Activated CD8-positive, alpha-beta T cell treated with anti-CD3 and anti-CD28 coated beads, Interleukin-2, amount 10 ng/mL, durations not matched to agents 7 days and 5 days (primary cell): Measurements from ENCODE around the gene GLYATL3. TPM values are rescaled to one million over a fixed set of nuclear protein-coding genes. Genes with fewer than 3 reads are reported as not detected.
"Not testable (repeated sequence)": the region's sequence is repeated elsewhere in the genome, so short reads cannot be mapped to it uniquely, and the experiment has no call there.

Experiments used
- ATAC-seq: fragments of 150-1000 bp; cut with Tn5 transposase; one replicate; pipeline ENCODE4 v1.10.0; 2021; ENCODE audit warnings: moderate library complexity
- CTCF ChIA-PET: fragments of 350-600 bp; sonication (Branson Sonifier 250); formaldehyde crosslinking; loops from one replicate; lab custom pipeline; 2021; ENCODE audit warnings: antibody characterized with exemption; lab: Charles Lee
- POLR2A ChIA-PET: fragments of 350-600 bp; sonication (Branson Sonifier 250); formaldehyde crosslinking; loops from one replicate; lab custom pipeline; 2021; ENCODE audit warnings: antibody characterized with exemption; lab: Charles Lee
- DNase-seq: peaks from one replicate; pipeline ENCODE4 v3.0.0-alpha.2; 2020
- H3K27ac Mint-ChIP-seq: one replicate; pipeline ENCODE4 v1.8.0; 2021; ENCODE audit warnings: mild to moderate bottlenecking, mixed read lengths
- H3K27me3 Mint-ChIP-seq: one replicate; pipeline ENCODE4 v1.8.0; 2021; ENCODE audit warnings: low read depth, mixed read lengths
- H3K36me3 Mint-ChIP-seq: one replicate; pipeline ENCODE4 v1.8.0; 2021; ENCODE audit warnings: low read depth, mixed read lengths
- H3K4me1 Mint-ChIP-seq: one replicate; pipeline ENCODE4 v1.8.0; 2021; ENCODE audit warnings: low read depth, mixed read lengths
- H3K4me3 Mint-ChIP-seq: one replicate; pipeline ENCODE4 v1.8.0; 2021; ENCODE audit warnings: mild to moderate bottlenecking, mixed read lengths
- H3K9me3 Mint-ChIP-seq: one replicate; pipeline ENCODE4 v1.8.0; 2022; ENCODE audit warnings: mixed read lengths; ENCODE audit not compliant: insufficient read depth
- total RNA-seq, 2 experiments: library from RNA; stranded (reverse); gene quantifications; one replicate each; pipeline ENCODE4 v1.2.3, GENCODE V29; 2021

GLYATL3 gene
- total RNA-seq, 2 experiments from 2014 or later = not detected

GRCh38 chr6:49479308-49479970 lies 20.3 kb upstream of the GLYATL3 start:
- Mint-ChIP-seq H3K9me3 (no peaks in the 10 kb centered on the region), H3K27ac (no peak overlapping the region), H3K4me1 (no peaks in the 10 kb centered on the region), H3K4me3 (no peak overlapping the region), H3K27me3 (no peaks in the 10 kb centered on the region), H3K36me3 (peaks cover 40% of the 10 kb centered on the region)
- ChIA-PET POLR2A (no interaction called here), CTCF (no interaction called here)
- DNase-seq (no peak), ATAC-seq (no peak)

GRCh38 chr6:49481846-49482245 lies 17.9 kb upstream of the GLYATL3 start:
- H3K27me3 Mint-ChIP-seq, DNase-seq, H3K4me3 Mint-ChIP-seq, CTCF ChIA-PET, ATAC-seq, H3K4me1 Mint-ChIP-seq, POLR2A ChIA-PET, H3K9me3 Mint-ChIP-seq, H3K27ac Mint-ChIP-seq: not testable (repeated sequence)
- H3K36me3 Mint-ChIP-seq = peaks cover 36% of the 10 kb centered on the region

- POLR2A ChIA-PET = not testable (repeated sequence)
- CTCF ChIA-PET = interaction anchor here (0.8 kb wide), 1 partner anchor 49 kb away, joined by 3 read pairs; no protein-coding TSS in a partner anchor
Observed at GRCh38 chr6:49483380-49483779, 16.3 kb upstream of the GLYATL3 start.

GRCh38 chr6:49490633-49491032 lies 9.1 kb upstream of the GLYATL3 start:
- DNase-seq = no peak
- CTCF ChIA-PET = no interaction called here
- H3K4me3 Mint-ChIP-seq = no peak overlapping the region
- H3K36me3 Mint-ChIP-seq = peaks cover 24% of the 10 kb centered on the region
- H3K27ac Mint-ChIP-seq = no peak overlapping the region
- POLR2A ChIA-PET = no interaction called here
- no peak for ATAC-seq
- no peaks in the 10 kb centered on the region for H3K9me3 Mint-ChIP-seq
- H3K27me3 Mint-ChIP-seq = no peaks in the 10 kb centered on the region
- H3K4me1 Mint-ChIP-seq = no peaks in the 10 kb centered on the region

More at GRCh38 chr6:49483380-49483779, 16.3 kb upstream of the GLYATL3 start:
- H3K36me3 Mint-ChIP-seq = peaks cover 35% of the 10 kb centered on the region
- not testable (repeated sequence) for ATAC-seq, H3K27ac Mint-ChIP-seq, H3K4me3 Mint-ChIP-seq, H3K4me1 Mint-ChIP-seq, H3K9me3 Mint-ChIP-seq, DNase-seq, H3K27me3 Mint-ChIP-seq

- Mint-ChIP-seq H3K27ac (no peak overlapping the region), H3K9me3 (no peaks in the 10 kb centered on the region), H3K4me1 (no peaks in the 10 kb centered on the region), H3K4me3 (no peak overlapping the region), H3K36me3 (peaks cover 6% of the 10 kb centered on the region), H3K27me3 (no peaks in the 10 kb centered on the region)
- ChIA-PET POLR2A (no interaction called here), CTCF (interaction anchor here (1.0 kb wide), 1 partner anchor 34 kb away, joined by 3 read pairs; no protein-coding TSS in a partner anchor)
- no peak for DNase-seq
- ATAC-seq = no peak
Observed at GRCh38 chr6:49497304-49497703, 2.4 kb upstream of the GLYATL3 start.

- DNase-seq = no peak
- Mint-ChIP-seq H3K27ac (no peak overlapping the region), H3K4me1 (no peaks in the 10 kb centered on the region), H3K9me3 (no peaks in the 10 kb centered on the region), H3K36me3 (peaks cover 1% of the 10 kb centered on the region), H3K27me3 (no peaks in the 10 kb centered on the region), H3K4me3 (no peak overlapping the region)
- ChIA-PET POLR2A (no interaction called here), CTCF (no interaction called here)
- no peak for ATAC-seq
Observed at GRCh38 chr6:49499126-49499525, 597 bp upstream of the GLYATL3 start.

- CTCF ChIA-PET = no interaction called here
- Mint-ChIP-seq H3K36me3 (no peaks in the 10 kb centered on the region), H3K4me1 (no peaks in the 10 kb centered on the region), H3K27me3 (peaks cover 3% of the 10 kb centered on the region), H3K9me3 (no peaks in the 10 kb centered on the region), H3K27ac (no peak overlapping the region), H3K4me3 (no peak overlapping the region)
- no peak for DNase-seq
- POLR2A ChIA-PET = interaction anchor here (0.6 kb wide), 1 partner anchor 26 kb away, joined by 3 read pairs; no protein-coding TSS in a partner anchor
- ATAC-seq = no peak
Observed at GRCh38 chr6:49504666-49505065, 4.9 kb downstream of the GLYATL3 start.

- Mint-ChIP-seq H3K9me3 (no peaks in the 10 kb centered on the region), H3K36me3 (no peaks in the 10 kb centered on the region), H3K4me3 (no peak overlapping the region), H3K4me1 (no peaks in the 10 kb centered on the region), H3K27ac (no peak overlapping the region), H3K27me3 (peaks cover 3% of the 10 kb centered on the region)
- DNase-seq = no peak
- ATAC-seq = no peak
- POLR2A ChIA-PET = no interaction called here
- CTCF ChIA-PET = no interaction called here
Observed at GRCh38 chr6:49506569-49507111, 6.9 kb downstream of the GLYATL3 start.

- Mint-ChIP-seq H3K36me3 (no peaks in the 10 kb centered on the region), H3K4me3 (no peak overlapping the region), H3K9me3 (no peaks in the 10 kb centered on the region), H3K27me3 (peaks cover 10% of the 10 kb centered on the region), H3K4me1 (no peaks in the 10 kb centered on the region), H3K27ac (no peak overlapping the region)
- ChIA-PET CTCF (no interaction called here), POLR2A (no interaction called here)
- ATAC-seq (no peak), DNase-seq (no peak)
Observed at GRCh38 chr6:49509342-49509741, 9.6 kb downstream of the GLYATL3 start.

GRCh38 chr6:49513153-49513989 lies 13.6 kb downstream of the GLYATL3 start:
- no peak for ATAC-seq
- DNase-seq = no peak
- ChIA-PET POLR2A (no interaction called here), CTCF (no interaction called here)
- no peaks in the 10 kb centered on the region for H3K4me1 Mint-ChIP-seq
- peaks cover 7% of the 10 kb centered on the region for H3K27me3 Mint-ChIP-seq
- no peaks in the 10 kb centered on the region for H3K36me3 Mint-ChIP-seq
- no peak overlapping the region for H3K4me3 Mint-ChIP-seq
- no peaks in the 10 kb centered on the region for H3K9me3 Mint-ChIP-seq
- H3K27ac Mint-ChIP-seq = no peak overlapping the region

- ChIA-PET POLR2A (no interaction called here), CTCF (no interaction called here)
- no peaks in the 10 kb centered on the region for H3K36me3 Mint-ChIP-seq
- DNase-seq = no peak
- no peaks in the 10 kb centered on the region for H3K4me1 Mint-ChIP-seq
- no peaks in the 10 kb centered on the region for H3K9me3 Mint-ChIP-seq
- no peak overlapping the region for H3K27ac Mint-ChIP-seq
- H3K27me3 Mint-ChIP-seq = peaks cover 7% of the 10 kb centered on the region
- ATAC-seq = no peak
- no peak overlapping the region for H3K4me3 Mint-ChIP-seq
Observed at GRCh38 chr6:49514571-49515484, 15.1 kb downstream of the GLYATL3 start.
